GM13976 (cell line): Measurements from ENCODE around the gene LCE2C.

Experiments used
- DNase-seq: peaks from one replicate; pipeline ENCODE4 v3.0.0; 2012; ENCODE audit warnings: low spot score
- in situ Hi-C: fragments of 300-500 bp; cut with MboI; formaldehyde crosslinking; loops from one replicate; pipeline ENCODE4 v1.12.0; 2022; ENCODE audit warnings: low sequenced_read_pairs, mixed read lengths, inconsistent platforms; ENCODE audit not compliant: unreplicated experiment
- TF ChIP-seq, protein P1 (sequence below): IDR thresholded peaks from 2 replicates; pipeline ENCODE4 v1.5.1; 2012; ENCODE audit warnings: borderline replicate concordance, mild to moderate bottlenecking; ENCODE audit not compliant: insufficient read depth; ENCODE audit errors: extremely low read depth, missing control alignments, control extremely low read depth

The LCE2C gene

GRCh38 chr1:152699746-152700145 is 24.7 kb downstream of the LCE2C start:
- TF ChIP-seq, protein P1, sequence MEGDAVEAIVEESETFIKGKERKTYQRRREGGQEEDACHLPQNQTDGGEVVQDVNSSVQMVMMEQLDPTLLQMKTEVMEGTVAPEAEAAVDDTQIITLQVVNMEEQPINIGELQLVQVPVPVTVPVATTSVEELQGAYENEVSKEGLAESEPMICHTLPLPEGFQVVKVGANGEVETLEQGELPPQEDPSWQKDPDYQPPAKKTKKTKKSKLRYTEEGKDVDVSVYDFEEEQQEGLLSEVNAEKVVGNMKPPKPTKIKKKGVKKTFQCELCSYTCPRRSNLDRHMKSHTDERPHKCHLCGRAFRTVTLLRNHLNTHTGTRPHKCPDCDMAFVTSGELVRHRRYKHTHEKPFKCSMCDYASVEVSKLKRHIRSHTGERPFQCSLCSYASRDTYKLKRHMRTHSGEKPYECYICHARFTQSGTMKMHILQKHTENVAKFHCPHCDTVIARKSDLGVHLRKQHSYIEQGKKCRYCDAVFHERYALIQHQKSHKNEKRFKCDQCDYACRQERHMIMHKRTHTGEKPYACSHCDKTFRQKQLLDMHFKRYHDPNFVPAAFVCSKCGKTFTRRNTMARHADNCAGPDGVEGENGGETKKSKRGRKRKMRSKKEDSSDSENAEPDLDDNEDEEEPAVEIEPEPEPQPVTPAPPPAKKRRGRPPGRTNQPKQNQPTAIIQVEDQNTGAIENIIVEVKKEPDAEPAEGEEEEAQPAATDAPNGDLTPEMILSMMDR, result no peak
- in situ Hi-C loops, result no loop called here
- no peak for DNase-seq

GRCh38 chr1:152707860-152708259 is 32.8 kb downstream of the LCE2C start, which contains the start of gene LCE4A:
LCE4A (plus strand) TSS chr1:152708160; CDS start chr1:152709076, 916 bp downstream.
- no peak for DNase-seq
- TF ChIP-seq, protein P1, result no peak
- in situ Hi-C loops, result no loop called here

- no peak for DNase-seq
- TF ChIP-seq, protein P1, result no peak
- in situ Hi-C loops, result no loop called here
These were observed 43.2 kb downstream of the LCE2C start for GRCh38 chr1:152718238-152718637.

- in situ Hi-C loops, result no loop called here
- TF ChIP-seq, protein P1, result no peak
- no peak for DNase-seq
These were observed 50.2 kb downstream of the LCE2C start for GRCh38 chr1:152725261-152725660.
